ENCODE results near the gene NEURL1. TPM values are rescaled to one million over a fixed set of nuclear protein-coding genes. Genes with fewer than 3 reads are reported as not detected.

Gene NEURL1
- total and polyA plus RNA-seq, 12 donors: 0.05 to 1.0 (median 0.17) TPM; not detected in 3

DNA sequence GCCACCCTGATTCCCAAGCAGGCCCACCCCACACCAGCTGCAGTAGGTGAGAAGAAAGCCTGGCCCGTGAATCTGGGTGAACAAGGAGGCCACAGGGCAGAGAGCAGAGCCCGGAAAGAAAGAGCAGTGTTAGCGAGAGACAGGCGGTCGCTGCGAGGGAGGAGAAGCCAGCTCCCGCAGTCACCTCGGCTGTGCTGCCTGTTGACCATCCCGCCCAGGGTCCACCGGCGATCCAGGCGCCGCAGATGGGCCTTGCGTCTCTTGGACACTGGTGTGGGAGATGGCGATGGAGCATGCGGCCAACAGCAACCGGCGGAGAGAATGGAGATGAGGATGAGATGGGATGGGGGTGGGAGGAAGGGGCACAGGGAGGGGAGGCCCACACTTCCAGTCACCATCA, 128.8 kb downstream of the NEURL1 start:
- Histone ChIP-seq H3K36me3 (peaks cover 0 to 80% (median 18%) of the 10 kb centered on the region in 9 donors), H3K9me3 (no peaks in the 10 kb centered on the region), H3K27ac (peak overlapping the region in 5 of 10 donors; percentile 28 to 79 (median 34)), H3K4me3 (no peak overlapping the region), H3K27me3 (no peaks in the 10 kb centered on the region), H3K4me1 (peaks cover 33 to 62% (median 56%) of the 10 kb centered on the region in 9 donors)
- ATAC-seq: no peak
- TF ChIP-seq, protein P1, sequence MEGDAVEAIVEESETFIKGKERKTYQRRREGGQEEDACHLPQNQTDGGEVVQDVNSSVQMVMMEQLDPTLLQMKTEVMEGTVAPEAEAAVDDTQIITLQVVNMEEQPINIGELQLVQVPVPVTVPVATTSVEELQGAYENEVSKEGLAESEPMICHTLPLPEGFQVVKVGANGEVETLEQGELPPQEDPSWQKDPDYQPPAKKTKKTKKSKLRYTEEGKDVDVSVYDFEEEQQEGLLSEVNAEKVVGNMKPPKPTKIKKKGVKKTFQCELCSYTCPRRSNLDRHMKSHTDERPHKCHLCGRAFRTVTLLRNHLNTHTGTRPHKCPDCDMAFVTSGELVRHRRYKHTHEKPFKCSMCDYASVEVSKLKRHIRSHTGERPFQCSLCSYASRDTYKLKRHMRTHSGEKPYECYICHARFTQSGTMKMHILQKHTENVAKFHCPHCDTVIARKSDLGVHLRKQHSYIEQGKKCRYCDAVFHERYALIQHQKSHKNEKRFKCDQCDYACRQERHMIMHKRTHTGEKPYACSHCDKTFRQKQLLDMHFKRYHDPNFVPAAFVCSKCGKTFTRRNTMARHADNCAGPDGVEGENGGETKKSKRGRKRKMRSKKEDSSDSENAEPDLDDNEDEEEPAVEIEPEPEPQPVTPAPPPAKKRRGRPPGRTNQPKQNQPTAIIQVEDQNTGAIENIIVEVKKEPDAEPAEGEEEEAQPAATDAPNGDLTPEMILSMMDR (IDR thresholded peaks at IDR 0.05): no peak
- DNase-seq: no peak
- WGBS, 2 donors: 94 to 95% methylated on average over 18 of the region's 18 CpGs
- intact Hi-C loops (cut with DNase I): loop anchor here in 1 of 10 donors (10.0 kb wide), 1 partner anchor 1617 kb away; no protein-coding TSS in a partner anchor

DNA sequence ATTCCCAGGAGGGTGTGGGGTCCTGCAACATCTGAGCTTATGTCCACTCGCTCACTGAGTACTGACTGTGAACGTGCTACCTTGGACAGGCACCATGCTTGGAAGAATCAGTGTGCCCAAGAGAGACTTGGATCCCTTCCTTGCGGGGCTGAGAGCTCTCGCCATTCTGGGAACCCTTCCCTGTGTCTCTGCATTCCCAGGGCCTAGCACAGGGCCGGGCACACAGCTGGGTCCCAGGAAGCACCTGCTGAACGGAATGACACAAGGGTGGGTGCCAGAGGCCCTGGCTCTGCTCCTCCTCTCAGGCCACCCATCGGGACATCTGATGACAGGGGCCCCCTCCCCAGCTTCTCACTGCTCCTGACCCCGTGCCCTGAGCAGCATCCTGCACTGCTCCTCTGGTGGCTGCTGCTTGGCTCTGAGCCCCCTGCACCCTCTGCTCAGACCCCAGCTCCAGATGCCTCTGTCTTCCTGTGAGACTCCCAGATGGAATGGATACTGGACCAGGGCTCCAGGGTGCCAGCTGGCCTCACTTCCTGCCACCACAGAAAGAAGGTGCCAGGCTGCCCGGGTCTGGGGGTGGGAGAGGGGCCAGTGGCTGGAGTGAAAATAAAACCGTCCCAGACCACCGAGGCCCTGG, 129.6 kb downstream of the NEURL1 start:
- peaks cover 31 to 54% (median 49%) of the 10 kb centered on the region in 9 donors for H3K4me1 ChIP-seq

DNA sequence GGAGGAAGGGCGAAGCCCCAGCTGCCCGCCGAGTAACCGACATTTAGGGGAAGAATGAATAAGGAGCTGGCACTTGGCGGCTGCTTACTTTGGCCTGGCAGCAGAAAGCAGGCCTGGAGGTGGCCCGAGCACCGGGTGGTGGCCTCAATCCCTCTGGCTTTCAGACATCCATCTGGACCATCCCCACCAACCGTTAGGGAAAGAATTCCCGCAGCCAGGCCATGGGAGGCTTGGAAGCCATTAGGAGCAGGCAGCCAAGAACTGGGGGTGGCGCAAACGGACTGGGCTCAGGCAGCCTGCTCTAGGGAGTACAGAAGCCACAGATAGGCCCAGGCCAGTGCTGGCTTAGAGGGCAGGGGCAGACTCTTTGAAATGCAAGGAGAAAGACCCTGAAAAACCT, 132.7 kb downstream of the NEURL1 start:
- WGBS, 2 donors: 87 to 88% methylated on average over 11 of the region's 11 CpGs
- intact Hi-C loops (cut with DNase I): loop anchor here in 1 of 10 donors (10.0 kb wide), 1 partner anchor 1621 kb away; no protein-coding TSS in a partner anchor
- ATAC-seq (no peak), DNase-seq (no peak)
- no peak overlapping the region for H3K27ac ChIP-seq
- H3K4me1 ChIP-seq: peaks cover 7 to 31% (median 19%) of the 10 kb centered on the region in 9 donors
- no peaks in the 10 kb centered on the region for H3K9me3 ChIP-seq
- TF ChIP-seq, protein P1 (IDR thresholded peaks at IDR 0.05): no peak
- H3K4me3 ChIP-seq: no peak overlapping the region
- H3K36me3 ChIP-seq: peaks cover 0 to 75% (median 22%) of the 10 kb centered on the region in 9 donors
- no peaks in the 10 kb centered on the region for H3K27me3 ChIP-seq

More for the DNA sequence above, 129.6 kb downstream of the NEURL1 start:
- TF ChIP-seq, protein P1 (IDR thresholded peaks at IDR 0.05): no peak
- 87 to 88% methylated on average over 11 of the region's 11 CpGs for WGBS, 2 donors
- DNase-seq: no peak
- intact Hi-C loops (cut with DNase I): loop anchor here in 1 of 10 donors (10.0 kb wide), 1 partner anchor 1618 kb away; no protein-coding TSS in a partner anchor
- Histone ChIP-seq H3K9me3 (no peaks in the 10 kb centered on the region), H3K36me3 (peaks cover 0 to 82% (median 22%) of the 10 kb centered on the region in 9 donors), H3K4me3 (no peak overlapping the region), H3K27me3 (no peaks in the 10 kb centered on the region), H3K27ac (no peak overlapping the region)
- ATAC-seq: no peak

DNA sequence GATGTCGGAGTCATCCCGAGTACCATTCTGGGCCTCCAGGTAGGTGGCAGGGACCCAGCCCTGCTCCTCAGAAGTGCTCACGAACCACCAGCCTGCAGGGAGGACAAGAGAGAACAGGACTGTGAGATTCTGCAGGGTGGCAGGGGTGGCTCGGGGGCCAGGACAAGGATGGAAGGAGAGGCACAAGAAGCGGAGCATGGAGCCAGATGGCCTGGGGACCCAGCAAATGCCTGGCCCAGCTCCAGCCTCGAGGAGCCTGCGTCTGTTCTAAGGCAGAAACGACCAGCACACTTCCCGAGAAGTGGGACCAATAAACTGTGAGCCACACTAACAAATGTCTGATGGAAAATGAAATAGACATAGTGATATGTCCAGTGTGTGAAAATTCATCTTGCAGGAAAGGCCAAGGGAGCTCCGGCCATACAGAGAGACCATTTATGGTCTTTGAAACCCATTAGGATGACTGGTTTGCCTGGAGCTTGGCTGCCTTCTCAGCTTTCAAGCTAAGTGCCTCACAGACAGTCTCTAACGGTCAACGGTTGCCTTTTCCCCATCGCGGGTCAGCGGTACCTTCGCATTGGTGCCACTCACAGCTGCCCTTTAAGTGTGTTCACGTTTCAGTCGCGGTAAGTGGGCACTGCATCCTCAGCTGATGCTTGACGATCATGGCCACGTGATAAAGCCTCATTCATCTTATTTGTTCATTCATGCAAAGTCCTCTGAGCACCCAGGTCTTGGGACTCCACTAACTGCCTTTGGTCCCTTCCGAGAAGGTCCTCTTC, 133.8 kb downstream of the NEURL1 start:
- intact Hi-C loops (cut with DNase I): loop anchor here in 1 of 10 donors (10.0 kb wide), 1 partner anchor 1623 kb away; no protein-coding TSS in a partner anchor
- TF ChIP-seq, protein P1 (IDR thresholded peaks at IDR 0.05): no peak
- peaks cover 0 to 24% (median 7%) of the 10 kb centered on the region in 9 donors for H3K4me1 ChIP-seq
- ATAC-seq (no peak), DNase-seq (no peak)
- no peak overlapping the region for H3K27ac ChIP-seq
- no peak overlapping the region for H3K4me3 ChIP-seq
- H3K9me3 ChIP-seq: no peaks in the 10 kb centered on the region
- peaks cover 0 to 74% (median 22%) of the 10 kb centered on the region in 9 donors for H3K36me3 ChIP-seq
- WGBS, 2 donors: 89 to 90% methylated on average over 22 of the region's 22 CpGs
- H3K27me3 ChIP-seq: no peaks in the 10 kb centered on the region
